HuH-7.5 (cell line): Measurements from ENCODE around the gene ADK.
"Not testable (repeated sequence)": the region's sequence is repeated elsewhere in the genome, so short reads cannot be mapped to it uniquely, and the experiment has no call there.

Experiments
- DNase-seq: peaks from one replicate; pipeline ENCODE4 v3.0.0; 2011; ENCODE audit warnings: low spot score

ADK gene

DNA sequence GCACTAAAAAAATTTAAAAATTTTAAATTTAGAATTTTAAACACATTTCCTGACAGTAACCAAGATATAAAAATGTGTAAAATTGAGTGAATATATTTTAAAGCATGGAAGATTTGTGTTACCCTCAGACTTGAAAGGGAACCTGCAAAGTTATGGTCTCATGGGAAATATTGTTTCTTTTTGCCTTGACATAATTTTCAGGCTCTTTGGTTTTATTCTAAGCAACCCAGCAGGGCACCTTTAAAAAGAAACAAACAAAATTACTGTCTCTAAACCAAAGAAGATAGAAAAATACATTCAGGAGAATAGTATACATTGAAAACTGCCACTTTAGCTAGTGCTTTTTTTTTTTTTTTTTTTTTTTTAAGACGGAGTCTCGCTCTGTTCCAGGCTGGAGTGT is 87.5 kb downstream of the ADK start:
- DNase-seq = no peak

- DNase-seq = no peak
Measured at GRCh38 chr10:74243067-74243466, 92.0 kb downstream of the ADK start.

DNA sequence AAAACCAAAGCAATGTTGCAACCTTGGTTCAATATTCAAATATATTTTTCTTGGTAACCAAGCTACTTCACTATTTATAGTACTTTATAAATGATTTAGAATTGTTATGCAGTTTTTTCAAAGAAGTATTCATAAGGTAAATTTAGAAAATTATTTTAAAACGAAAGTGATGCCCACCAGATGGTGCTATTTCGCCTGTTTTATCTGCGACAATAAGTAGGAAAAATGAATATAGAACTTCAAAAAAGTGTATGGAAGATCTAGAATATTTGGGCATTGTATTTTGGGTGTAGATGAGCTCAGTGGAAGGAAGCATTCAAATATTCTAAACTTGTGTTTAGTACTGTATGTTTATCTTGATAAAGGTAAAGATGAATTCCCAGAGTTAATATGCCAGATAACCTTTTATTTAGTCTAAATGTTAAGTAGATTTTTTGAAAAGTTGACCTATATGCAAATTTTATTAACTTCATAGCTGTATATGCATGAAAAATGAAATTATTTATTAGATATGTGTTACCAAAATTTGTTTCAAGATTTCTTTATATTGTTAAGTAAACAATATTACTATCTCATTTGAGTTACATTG is 93.2 kb downstream of the ADK start:
- DNase-seq = no peak

GRCh38 chr10:74244807-74245206 is 93.8 kb downstream of the ADK start:
- DNase-seq = no peak

- no peak for DNase-seq
Measured at GRCh38 chr10:74246495-74246894, 95.5 kb downstream of the ADK start.

- DNase-seq = no peak
Measured at GRCh38 chr10:74249865-74250264, 98.8 kb downstream of the ADK start.

DNA sequence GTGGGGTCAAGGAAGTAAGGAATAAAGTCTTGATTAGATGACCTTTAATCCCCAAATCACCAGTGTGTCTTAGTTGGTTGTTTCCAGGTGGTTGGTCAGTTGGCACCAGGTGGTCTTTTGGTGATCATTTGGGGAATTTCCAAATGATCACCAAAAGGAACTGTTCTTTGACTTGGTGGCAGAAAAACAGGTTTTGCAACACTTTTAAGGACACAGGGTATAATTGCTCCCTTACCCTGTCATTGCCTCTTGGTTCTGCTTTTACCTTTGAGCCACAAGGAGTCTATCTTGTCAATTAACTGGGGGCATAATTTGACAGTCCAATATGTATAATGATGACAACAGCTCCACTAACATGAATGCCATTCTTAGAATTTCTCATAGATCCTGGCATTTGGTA is 104.2 kb downstream of the ADK start:
- no peak for DNase-seq

GRCh38 chr10:74255888-74256357 is 104.9 kb downstream of the ADK start:
- no peak for DNase-seq

- no peak for DNase-seq
Measured at GRCh38 chr10:74262856-74263255, 111.8 kb downstream of the ADK start.

DNA sequence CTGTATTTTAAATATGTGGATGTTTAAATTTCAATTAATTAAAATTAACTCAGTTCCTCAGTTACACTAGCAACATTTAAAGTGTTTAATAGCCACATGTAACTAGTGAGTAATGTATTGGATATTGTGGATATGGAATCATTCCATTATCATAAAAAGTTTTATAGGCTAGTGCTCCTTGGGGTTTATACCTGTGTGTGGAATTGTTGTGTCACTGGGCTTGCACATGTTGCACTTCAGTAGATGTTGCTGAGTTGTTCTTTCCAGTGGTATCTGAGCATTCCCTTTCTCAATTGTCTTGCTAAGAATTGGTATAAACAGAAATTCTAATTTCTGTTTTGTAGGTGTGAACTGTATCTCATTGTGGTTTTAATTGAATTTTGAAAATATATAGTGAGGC is 113.0 kb downstream of the ADK start:
- DNase-seq = no peak

DNA sequence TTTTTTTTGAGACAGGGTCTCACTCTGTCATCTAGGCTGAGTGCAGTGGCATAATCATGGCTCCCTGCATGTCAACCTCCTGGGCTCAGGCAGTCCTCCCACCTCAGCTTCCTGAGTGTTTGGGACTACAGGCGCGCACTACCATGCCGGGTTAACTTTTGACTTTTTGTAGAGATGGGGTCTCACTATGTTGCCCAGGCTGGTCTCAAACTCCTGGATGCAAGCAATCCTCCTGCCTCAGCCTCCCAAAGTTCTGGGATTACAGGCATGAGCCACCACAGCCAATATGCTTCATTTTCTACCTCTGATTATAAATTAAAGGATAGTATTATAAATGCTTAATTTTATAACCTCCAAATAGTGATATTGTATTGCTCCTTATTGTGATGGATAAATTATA is 121.3 kb downstream of the ADK start:
- no peak for DNase-seq

DNA sequence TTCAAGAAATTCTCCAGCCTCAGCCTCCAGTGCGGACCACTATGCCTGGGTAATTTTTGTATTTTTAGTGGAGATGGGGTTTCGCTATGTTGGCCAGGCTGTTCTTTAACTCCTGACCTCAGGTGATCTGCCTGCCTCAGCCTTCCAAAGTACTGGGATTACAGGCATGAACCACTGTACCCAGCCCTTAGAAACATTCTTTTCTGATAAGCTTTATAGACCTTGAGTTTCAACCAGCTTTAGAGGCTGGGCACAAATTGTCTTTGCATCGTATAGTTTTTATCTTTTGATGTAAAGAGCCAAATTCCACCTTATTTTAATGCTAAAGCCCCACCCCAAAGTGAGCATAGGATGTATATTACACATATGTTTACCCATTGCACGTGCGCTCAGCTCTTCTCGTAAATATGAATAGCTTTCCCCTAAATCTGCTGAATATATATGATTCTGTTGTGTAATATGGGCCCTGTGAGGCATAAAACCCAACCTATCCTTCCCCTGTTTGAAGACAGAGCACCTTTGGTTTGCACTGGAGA is 124.8 kb downstream of the ADK start:
- DNase-seq = no peak

- no peak for DNase-seq
Measured at GRCh38 chr10:74276416-74276815, 125.4 kb downstream of the ADK start.

- no peak for DNase-seq
Measured at GRCh38 chr10:74282151-74282847, 131.3 kb downstream of the ADK start.

DNA sequence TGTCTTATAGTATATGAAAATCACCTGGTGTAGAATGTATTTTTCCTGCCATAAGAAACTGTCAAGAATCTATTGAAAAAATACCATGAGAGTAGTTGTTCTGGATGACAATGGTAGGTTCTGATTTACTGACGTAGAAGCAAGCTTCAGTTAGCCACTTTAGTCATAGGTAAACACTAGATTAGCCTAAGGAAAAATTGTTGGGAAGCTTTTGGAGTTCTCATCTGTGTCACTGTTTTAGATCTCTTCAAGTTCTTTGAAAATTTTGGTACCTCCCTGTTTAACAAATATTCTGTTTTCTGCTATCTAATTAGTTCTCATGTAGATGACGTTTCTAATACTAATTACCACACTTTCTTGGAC is 131.8 kb downstream of the ADK start:
- DNase-seq = no peak

DNA sequence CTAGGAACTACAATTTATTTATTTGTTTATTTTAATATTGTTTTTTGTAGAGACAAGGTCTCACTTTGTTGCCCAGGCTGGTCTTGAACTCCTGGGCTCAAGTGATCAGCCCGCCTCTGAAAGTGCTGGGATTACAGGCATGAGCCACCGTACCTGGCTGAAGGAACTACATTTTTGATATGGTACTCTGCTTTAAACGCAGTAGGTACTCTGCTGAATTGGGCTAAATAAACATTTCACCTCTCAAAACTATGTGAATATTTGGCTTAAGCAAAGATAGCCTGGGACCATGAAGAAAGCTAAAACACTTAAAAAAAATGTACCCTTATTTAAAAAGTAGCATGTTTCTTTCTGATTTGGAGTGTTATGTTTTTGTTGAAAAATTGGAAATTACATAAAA is 138.2 kb downstream of the ADK start:
- no peak for DNase-seq

- DNase-seq = no peak
Measured at GRCh38 chr10:74289951-74290350, 138.9 kb downstream of the ADK start.

DNA sequence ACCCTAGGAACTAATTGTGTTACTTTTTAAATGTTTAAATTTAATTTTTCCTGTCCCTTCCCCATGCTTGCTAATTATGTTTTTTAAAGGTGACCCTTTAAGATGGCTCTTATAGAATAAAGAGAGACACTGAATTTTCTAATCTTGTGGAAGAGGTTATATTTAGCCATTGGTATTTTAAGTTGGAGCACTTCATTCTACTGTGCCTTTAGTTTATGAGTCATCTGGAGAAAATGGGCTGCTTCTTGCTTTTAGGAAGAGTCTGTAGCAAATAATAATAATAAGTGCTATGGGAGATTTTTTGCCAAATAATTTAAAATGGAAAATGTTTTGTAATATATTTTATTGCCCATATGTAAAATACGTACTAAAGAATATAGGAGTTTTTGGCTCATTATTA is 139.7 kb downstream of the ADK start:
- no peak for DNase-seq

DNA sequence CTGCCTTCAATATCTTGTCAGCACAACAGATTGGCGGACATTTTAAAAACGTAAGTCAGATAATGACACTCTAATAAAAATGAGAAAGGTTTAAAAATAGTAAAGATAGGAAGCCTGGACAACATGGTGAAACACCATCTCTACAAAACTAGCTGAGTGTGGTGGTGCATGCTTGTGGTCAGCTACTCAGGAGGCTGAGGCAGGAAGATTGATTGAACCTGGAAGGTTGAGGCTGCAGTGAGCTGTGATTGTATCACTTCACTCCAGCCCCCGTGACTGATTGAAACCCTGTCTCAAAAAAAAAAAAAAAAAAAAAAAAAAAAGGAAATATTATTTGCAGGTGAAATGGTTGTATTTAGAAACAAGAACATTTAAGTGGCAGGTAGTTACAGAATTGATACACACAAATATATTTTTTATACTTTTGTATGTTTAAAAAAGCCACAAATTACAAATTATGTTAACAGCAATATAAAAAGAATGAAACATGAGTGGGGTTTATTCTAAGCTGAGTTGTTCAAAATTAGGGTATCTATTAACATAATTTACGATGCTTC is 141.9 kb downstream of the ADK start:
- DNase-seq = no peak

DNA sequence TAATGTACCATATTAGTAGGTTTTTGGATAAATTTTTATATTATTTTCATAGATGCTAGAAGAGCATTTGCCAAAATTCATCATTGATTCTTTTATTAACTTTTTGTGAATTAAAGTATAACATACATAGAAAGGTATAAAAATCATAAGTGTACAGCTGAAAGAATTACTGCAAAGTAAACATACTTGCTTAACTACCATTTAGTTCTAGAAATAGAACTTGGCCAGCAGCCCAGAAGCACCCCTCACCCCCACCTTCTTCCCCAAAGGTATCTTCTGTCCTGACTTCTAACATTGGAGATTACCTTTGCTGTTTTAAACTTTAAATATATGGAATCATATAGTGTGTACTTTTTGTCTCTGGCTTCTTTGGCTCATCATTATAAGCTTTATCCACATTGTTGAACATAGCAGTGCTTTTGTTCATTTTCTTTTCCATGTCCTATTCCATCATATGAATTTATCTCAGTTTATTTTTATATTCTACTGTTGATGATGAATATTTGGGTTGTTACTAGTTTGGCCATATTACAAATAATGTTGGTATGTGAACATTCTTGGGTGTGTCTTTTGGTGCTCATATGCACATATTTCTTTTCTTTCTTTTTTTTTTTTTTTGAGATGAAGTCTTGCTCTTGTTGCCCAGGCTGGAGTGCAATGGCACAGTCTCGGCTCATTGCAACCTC is 142.8 kb downstream of the ADK start:
- no peak for DNase-seq

- no peak for DNase-seq
Measured at GRCh38 chr10:74297389-74298080, 146.5 kb downstream of the ADK start.

DNA sequence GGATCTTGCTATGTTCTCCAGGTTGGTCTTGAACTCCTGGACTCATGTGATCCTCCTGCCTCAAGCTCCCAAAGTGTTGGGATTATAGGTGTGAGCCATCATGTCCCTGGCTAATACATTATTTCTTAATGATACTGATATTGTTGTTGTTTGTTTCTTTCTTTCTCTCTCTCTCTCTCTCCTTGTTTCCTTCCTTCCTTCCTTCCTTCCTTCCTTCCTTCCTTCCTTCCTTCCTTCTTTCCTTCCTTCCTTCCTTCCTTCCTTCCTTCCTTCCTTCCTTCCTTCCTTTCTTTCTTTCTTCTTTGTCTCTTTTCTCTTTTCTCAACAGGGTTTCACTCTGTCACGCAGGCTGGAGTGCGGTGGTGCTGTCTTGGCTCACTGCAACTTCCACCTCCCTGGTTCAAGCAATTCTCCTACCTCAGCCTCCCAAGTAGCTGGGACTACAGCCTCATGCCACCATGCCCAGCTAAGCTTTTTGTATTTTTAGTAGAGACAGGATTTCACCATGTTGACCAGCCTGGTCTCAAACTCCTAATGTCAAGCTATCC is 149.1 kb downstream of the ADK start:
- not testable (repeated sequence) for DNase-seq
